ENCODE measurements around the gene PHB1. TPM values are rescaled to one million over a fixed set of nuclear protein-coding genes. Genes with fewer than 3 reads are reported as not detected.
A peak's percentile ranks its signal among the peaks of the same experiment; 100 is the strongest.

Gene PHB1
- total and polyA plus RNA-seq, 12 donors, result 107 to 317 (median 215) TPM

DNA sequence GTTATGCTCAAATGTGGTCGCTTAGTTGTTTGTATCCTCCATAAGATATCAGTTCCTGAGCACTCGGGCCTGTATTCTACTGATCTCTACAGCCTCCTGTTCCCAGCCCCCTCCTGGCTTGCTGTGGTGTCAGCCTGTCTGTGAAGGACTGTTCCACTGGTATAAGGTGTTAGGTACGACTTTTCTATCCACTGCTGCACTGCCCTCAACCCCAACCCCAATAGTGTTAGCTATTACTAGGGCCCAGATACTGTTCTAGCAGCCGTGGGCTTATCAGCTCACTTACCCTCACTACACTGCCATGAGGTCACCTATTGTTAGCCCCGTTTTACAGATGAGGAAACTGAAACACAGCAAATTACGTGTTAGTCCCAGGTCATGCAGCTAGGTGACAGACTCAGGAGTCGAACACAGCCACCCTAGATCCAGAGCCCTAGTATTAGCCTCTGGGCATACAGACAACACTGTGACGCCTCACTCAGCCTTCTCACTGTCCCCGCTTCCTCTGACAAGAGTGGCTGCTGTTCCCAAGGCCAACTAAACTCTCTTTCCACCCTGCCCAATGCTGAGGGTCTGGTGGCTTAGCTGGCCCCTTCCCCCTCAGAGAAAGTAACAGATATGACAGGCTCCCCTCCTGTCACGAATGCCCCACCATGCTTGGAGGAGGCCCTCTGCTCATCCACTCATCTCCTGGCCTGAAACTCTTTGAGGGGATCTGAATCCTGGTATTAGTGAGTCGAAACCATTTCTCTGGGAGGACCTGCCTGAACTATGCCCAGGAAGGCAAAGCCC is 27.0 kb downstream of the PHB1 start:
- peaks cover 0 to 53% (median 7%) of the 10 kb centered on the region in 9 donors for H3K4me1 ChIP-seq
- intact Hi-C loops (cut with DNase I), result loop anchor here in 1 of 10 donors (5.0 kb wide), 1 partner anchor 1165 kb away; no protein-coding TSS in a partner anchor
- no peaks in the 10 kb centered on the region for H3K9me3 ChIP-seq
- H3K36me3 ChIP-seq, result no peaks in the 10 kb centered on the region
- no peak for ATAC-seq
- no peak overlapping the region for H3K4me3 ChIP-seq
- no peak for DNase-seq
- TF ChIP-seq, protein P1, sequence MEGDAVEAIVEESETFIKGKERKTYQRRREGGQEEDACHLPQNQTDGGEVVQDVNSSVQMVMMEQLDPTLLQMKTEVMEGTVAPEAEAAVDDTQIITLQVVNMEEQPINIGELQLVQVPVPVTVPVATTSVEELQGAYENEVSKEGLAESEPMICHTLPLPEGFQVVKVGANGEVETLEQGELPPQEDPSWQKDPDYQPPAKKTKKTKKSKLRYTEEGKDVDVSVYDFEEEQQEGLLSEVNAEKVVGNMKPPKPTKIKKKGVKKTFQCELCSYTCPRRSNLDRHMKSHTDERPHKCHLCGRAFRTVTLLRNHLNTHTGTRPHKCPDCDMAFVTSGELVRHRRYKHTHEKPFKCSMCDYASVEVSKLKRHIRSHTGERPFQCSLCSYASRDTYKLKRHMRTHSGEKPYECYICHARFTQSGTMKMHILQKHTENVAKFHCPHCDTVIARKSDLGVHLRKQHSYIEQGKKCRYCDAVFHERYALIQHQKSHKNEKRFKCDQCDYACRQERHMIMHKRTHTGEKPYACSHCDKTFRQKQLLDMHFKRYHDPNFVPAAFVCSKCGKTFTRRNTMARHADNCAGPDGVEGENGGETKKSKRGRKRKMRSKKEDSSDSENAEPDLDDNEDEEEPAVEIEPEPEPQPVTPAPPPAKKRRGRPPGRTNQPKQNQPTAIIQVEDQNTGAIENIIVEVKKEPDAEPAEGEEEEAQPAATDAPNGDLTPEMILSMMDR (IDR thresholded peaks at IDR 0.05), result no peak
- peak overlapping the region in 1 of 10 donors; percentile 90 for H3K27ac ChIP-seq
- 83 to 86% methylated on average over 11 of the region's 11 CpGs for WGBS, 2 donors
- H3K27me3 ChIP-seq, result no peaks in the 10 kb centered on the region

DNA sequence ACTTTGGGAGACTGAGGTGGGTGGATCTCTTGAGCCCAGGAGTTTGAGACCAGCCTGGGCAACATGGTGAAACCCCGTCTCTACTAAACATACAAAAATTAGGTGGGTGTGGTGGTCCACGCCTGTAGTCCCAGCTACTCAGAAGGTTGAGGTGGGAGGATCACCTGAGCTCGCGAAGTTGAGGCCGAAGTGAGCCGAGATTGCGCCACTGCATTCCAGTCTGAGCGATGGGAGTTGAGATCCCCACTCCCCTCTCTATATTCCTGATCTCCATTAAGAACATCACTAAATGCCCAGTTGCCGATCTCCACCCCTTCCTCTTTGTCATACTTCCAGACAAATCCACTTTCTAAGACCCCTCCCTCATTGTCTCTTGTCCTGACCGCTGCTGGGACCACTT is 28.3 kb downstream of the PHB1 start:
- intact Hi-C loops (cut with DNase I), result loop anchor here in 1 of 10 donors (5.0 kb wide), 1 partner anchor 1164 kb away; no protein-coding TSS in a partner anchor
- Histone ChIP-seq H3K36me3 (no peaks in the 10 kb centered on the region), H3K4me3 (no peak overlapping the region), H3K27me3 (no peaks in the 10 kb centered on the region), H3K9me3 (no peaks in the 10 kb centered on the region), H3K27ac (no peak overlapping the region), H3K4me1 (peaks cover 0 to 43% (median 7%) of the 10 kb centered on the region in 9 donors)
- DNase-seq, result no peak
- TF ChIP-seq, protein P1 (IDR thresholded peaks at IDR 0.05), result no peak
- ATAC-seq, result no peak
- WGBS, 2 donors, result 90 to 94% methylated on average over 10 of the region's 10 CpGs

DNA sequence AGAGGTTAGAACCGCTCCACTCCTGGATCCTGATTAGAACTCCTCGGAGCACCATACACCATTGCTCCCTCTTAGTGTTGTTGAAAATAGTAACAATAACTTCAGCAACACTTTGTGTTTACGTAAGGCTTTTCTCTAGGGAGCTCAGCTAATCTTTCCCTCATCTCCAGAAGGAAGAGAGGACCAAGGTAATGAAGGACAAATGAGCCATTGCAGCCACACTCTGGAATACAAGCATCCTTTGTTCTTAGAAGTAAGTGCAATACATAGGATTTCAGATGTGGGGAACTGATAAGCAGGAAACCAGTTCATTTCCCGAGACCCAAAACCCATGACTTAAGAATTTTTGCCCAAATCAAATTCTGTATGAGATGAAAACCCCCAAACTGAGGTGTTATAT is 29.7 kb downstream of the PHB1 start:
- H3K4me3 ChIP-seq, result no peak overlapping the region
- H3K27ac ChIP-seq, result no peak overlapping the region
- H3K4me1 ChIP-seq, result peaks cover 0 to 29% (median 0%) of the 10 kb centered on the region in 9 donors
- TF ChIP-seq, protein P1 (IDR thresholded peaks at IDR 0.05), result no peak
- ATAC-seq (no peak), DNase-seq (no peak)
- intact Hi-C loops (cut with DNase I), result loop anchor here in 1 of 10 donors (5.0 kb wide), 1 partner anchor 1163 kb away; no protein-coding TSS in a partner anchor
- WGBS, 2 donors, result 83 to 85% methylated on average over 4 of the region's 4 CpGs
- no peaks in the 10 kb centered on the region for H3K36me3 ChIP-seq
- no peaks in the 10 kb centered on the region for H3K27me3 ChIP-seq
- H3K9me3 ChIP-seq, result no peaks in the 10 kb centered on the region

DNA sequence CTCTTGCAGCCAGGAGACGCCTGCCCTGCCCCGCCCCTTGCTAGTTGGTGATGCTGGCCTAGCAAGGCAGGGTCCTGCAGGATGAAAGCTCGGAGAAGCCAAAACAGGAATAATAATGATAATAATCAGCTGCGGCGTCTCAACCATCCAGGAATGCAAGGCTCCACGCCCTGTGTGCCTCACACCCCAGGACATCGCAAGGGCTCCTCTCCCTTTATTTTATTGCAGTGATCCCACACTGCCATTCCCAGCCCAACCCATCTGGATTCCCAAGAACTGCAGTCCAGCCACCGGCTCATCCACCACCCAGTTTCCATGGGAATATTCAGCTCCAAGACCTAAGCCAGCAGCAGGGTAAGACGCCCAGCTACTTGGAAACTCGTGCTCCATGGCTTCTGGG is 31.6 kb downstream of the PHB1 start:
- no peaks in the 10 kb centered on the region for H3K9me3 ChIP-seq
- TF ChIP-seq, protein P1 (IDR thresholded peaks at IDR 0.05), result no peak
- H3K4me3 ChIP-seq, result no peak overlapping the region
- no peaks in the 10 kb centered on the region for H3K36me3 ChIP-seq
- intact Hi-C loops (cut with DNase I), result no loop called here
- H3K27me3 ChIP-seq, result no peaks in the 10 kb centered on the region
- H3K27ac ChIP-seq, result no peak overlapping the region
- DNase-seq, result no peak
- WGBS, 2 donors, result 81 to 82% methylated on average over 10 of the region's 10 CpGs
- ATAC-seq, result no peak
- peaks cover 0 to 10% (median 0%) of the 10 kb centered on the region in 9 donors for H3K4me1 ChIP-seq
